DND-41 (cell line): Measurements from ENCODE around the gene CARD10.

Experiments used
- CTCF ChIP-seq: IDR thresholded peaks from 2 replicates; pipeline ENCODE4 v1.5.1; 2012; ENCODE audit warnings: borderline replicate concordance, low read length, moderate library complexity, mild to moderate bottlenecking; ENCODE audit not compliant: poor library complexity, severe bottlenecking; ENCODE audit errors: extremely low read depth
- EZH2 ChIP-seq: IDR thresholded peaks from 3 replicates; pipeline ENCODE4 v1.6.1; 2012; ENCODE audit warnings: borderline replicate concordance, low read depth, mild to moderate bottlenecking, moderate library complexity, low read length, inconsistent platforms; ENCODE audit not compliant: severe bottlenecking

DNA sequence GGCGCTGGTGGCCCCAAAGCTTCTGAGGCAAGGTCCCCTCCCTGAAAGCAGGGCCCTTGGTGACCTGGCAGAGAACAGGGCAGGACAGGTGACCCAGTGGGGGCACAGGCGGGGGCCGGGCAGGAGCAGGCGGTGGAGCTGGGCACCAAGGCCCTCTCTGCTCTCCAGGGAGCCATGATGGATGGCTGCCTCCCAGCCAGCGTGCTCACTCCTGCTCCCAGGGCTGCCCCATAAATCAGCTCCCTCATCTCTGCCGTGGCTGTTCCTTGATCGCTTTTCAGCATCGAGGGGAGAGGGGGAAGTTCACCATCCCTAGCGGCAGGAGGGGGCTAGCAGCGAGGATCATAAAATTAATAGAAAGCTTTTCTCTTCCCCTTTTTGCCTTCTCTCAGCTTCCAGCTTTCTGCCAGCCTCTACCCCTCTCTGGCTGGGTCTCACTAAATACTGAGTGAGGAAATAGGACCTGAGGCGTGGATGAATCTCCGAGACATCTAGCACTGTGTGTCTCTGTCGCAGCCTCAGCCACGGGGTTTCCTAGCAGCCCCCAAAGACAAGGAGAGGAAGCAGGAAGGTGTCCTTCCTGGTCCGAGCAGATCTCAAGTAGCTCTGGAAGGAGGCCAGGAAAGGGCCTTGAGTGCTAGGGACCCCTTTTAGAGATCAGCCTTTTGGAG lies 69.7 kb downstream of the CARD10 start:
- TF ChIP-seq CTCF: no peak
- TF ChIP-seq EZH2: no peak
